Measurements from ENCODE around the gene CALCOCO1.

GRCh38 chr12:53755451-53755891 is 28.2 kb upstream of the CALCOCO1 start:
- TF ChIP-seq EP300 (IDR thresholded peaks at IDR 0.05; ENCODE audit: low read depth) (no peak), CTCF (IDR thresholded peaks at IDR 0.05) (no peak)

Data from transverse colon (tissue), 3 donors.